HepG2 (cell line): ENCODE data around the gene ARMH1. TPM values are rescaled to one million over a fixed set of nuclear protein-coding genes. Genes with fewer than 3 reads are reported as not detected.

Experiments used
- ATAC-seq: fragments of 200-7000 bp; cut with Tn5 transposase; 3 replicates; pipeline ENCODE4 v1.9.1; 2020; ENCODE audit warnings: mild to moderate bottlenecking, moderate library complexity
- BruUV-seq: library from RNA; stranded (reverse); fragments of 400-500 nt; replicated peaks from 2 replicates; lab custom pipeline; 2021; lab: Mats Ljungman, UMichigan
- CTCF ChIA-PET: fragments of 300-600 bp; formaldehyde crosslinking; extraction: SDS; loops from one replicate; lab custom pipeline; 2021; ENCODE audit warnings: low total read pairs, inconsistent platforms, low intra/inter-chr PET ratio; lab: Yijun Ruan, JAX
- POLR2A ChIA-PET: fragments of 350-600 bp; sonication (Branson Sonifier 250); formaldehyde crosslinking; loops from one replicate; lab custom pipeline; 2020; ENCODE audit warnings: antibody characterized with exemption, inconsistent platforms; lab: Yijun Ruan, JAX
- DNase-seq: peaks from one replicate; pipeline ENCODE4 v3.0.0-alpha.2; 2015; ENCODE audit warnings: low spot score
- FAIRE-seq: peaks from 3 replicates; lab custom pipeline; 2011; peaks lifted over from hg19 to GRCh38; lab: Jason Lieb, UNC
- H2AFZ ChIP-seq: one replicate; pipeline ENCODE4 v1.6.1; 2011; ENCODE audit warnings: low read length, inconsistent platforms
- H3K27ac ChIP-seq: fragments of 300-600 bp; 3 replicates; pipeline ENCODE4 v1.8.0; 2011; ENCODE audit warnings: mixed run types, mild to moderate bottlenecking, mixed read lengths, low read length, inconsistent platforms; ENCODE audit not compliant: insufficient read depth; ENCODE audit errors: extremely low read length
- H3K27me3 ChIP-seq, 2 experiments: fragments of 200-600 bp in 1 of 2; 2 replicates in 1 of 2; 3 replicates in 1 of 2; pipeline versions ENCODE4 v1.6.0 to v1.8.0; 2011; ENCODE audit warnings: low read length in 2 of 2, mild to moderate bottlenecking in 2 of 2, moderate library complexity in 2 of 2, inconsistent platforms in 1 of 2; ENCODE audit not compliant: insufficient read depth in 2 of 2, control insufficient read depth in 1 of 2
- H3K36me3 ChIP-seq, 2 experiments: fragments of 200-600 bp in 1 of 2; replicated peaks in 1 of 2; 2 replicates in 1 of 2; 3 replicates in 1 of 2; pipeline versions ENCODE4 v1.5.1 to v1.8.0; 2011; ENCODE audit warnings: low read length in 2 of 2, inconsistent platforms in 1 of 2; ENCODE audit not compliant: insufficient read depth in 2 of 2, control insufficient read depth in 1 of 2
- H3K4me1 ChIP-seq: 2 replicates; pipeline ENCODE4 v1.5.1; 2012; ENCODE audit warnings: low read length, inconsistent platforms; ENCODE audit not compliant: insufficient read depth
- H3K4me2 ChIP-seq: 2 replicates; pipeline ENCODE4 v1.6.0; 2011; ENCODE audit warnings: low read depth, low read length, inconsistent platforms
- H3K4me3 ChIP-seq, 3 experiments: fragments of 200-600 bp in 1 of 3; sonication (generic), shearing (Covaris generic) in 1 of 3; replicated peaks in 1 of 3; 2 replicates each; pipeline ENCODE4 v1.5.1; 2011 to 2016; ENCODE audit warnings: low read length in 3 of 3, inconsistent platforms in 2 of 3, low read depth in 2 of 3, mild to moderate bottlenecking in 2 of 3, control low read depth in 1 of 3, mixed read lengths in 1 of 3; ENCODE audit not compliant: insufficient read depth in 1 of 3
- H3K79me2 ChIP-seq: one replicate; pipeline ENCODE4 v1.6.1; 2011; ENCODE audit warnings: low read length, inconsistent platforms; ENCODE audit not compliant: insufficient read depth
- H3K9ac ChIP-seq: 2 replicates; pipeline ENCODE4 v1.6.0; 2011; ENCODE audit warnings: mild to moderate bottlenecking, low read depth, low read length, inconsistent platforms; ENCODE audit not compliant: insufficient read depth
- H3K9me3 ChIP-seq: 2 replicates; pipeline ENCODE4 v1.5.1; 2012; ENCODE audit warnings: mild to moderate bottlenecking, low read length
- H4K20me1 ChIP-seq: 2 replicates; pipeline ENCODE4 v1.6.0; 2011; ENCODE audit warnings: inconsistent platforms, mild to moderate bottlenecking, low read length, moderate library complexity; ENCODE audit not compliant: insufficient read depth
- CBX5 ChIP-seq: sonication (generic); formaldehyde crosslinking; IDR thresholded peaks from 2 replicates; pipeline ENCODE4 v1.4.0; 2020; ENCODE audit warnings: missing genetic modification reagents, borderline replicate concordance
- FOXO4 ChIP-seq: sonication (generic); formaldehyde crosslinking; conservative IDR thresholded peaks from 2 replicates; pipeline ENCODE4 v1.8.1; 2023; ENCODE audit warnings: missing genetic modification reagents
- GATA4 ChIP-seq: sonication (generic); IDR thresholded peaks from 2 replicates; pipeline ENCODE4 v1.6.1; 2016; ENCODE audit warnings: antibody characterized with exemption, low read depth, borderline replicate concordance
- HBP1 ChIP-seq: IDR thresholded peaks from 2 replicates; pipeline ENCODE4 v1.6.1; 2016; ENCODE audit warnings: low read depth, control low read depth
- HNF4G ChIP-seq, 2 experiments: sonication (generic) in 1 of 2; formaldehyde crosslinking in 1 of 2; IDR thresholded peaks; 2 replicates each; pipeline versions ENCODE4 v1.4.0 to v1.6.1; 2011 to 2020; ENCODE audit warnings: borderline replicate concordance in 2 of 2, low read depth in 2 of 2, mild to moderate bottlenecking in 2 of 2, low read length in 1 of 2, missing genetic modification reagents in 1 of 2, moderate library complexity in 1 of 2
- RFX1 ChIP-seq: fragments of 450-650 bp; IDR thresholded peaks from 2 replicates; pipeline ENCODE4 v1.6.1; 2017
- SIN3B ChIP-seq: fragments of 150-350 bp; IDR thresholded peaks from 2 replicates; pipeline ENCODE4 v1.6.1; 2014; ENCODE audit warnings: low read length
- SPEN ChIP-seq: sonication (generic); formaldehyde crosslinking; IDR thresholded peaks from 2 replicates; pipeline ENCODE4 v1.5.1; 2020; ENCODE audit warnings: low read depth, mild to moderate bottlenecking, missing genetic modification reagents
- STAG1 ChIP-seq: sonication (generic); formaldehyde crosslinking; IDR thresholded peaks from 2 replicates; pipeline ENCODE4 v1.4.0; 2020; ENCODE audit warnings: missing genetic modification reagents
- ZMYM4 ChIP-seq: sonication (generic); formaldehyde crosslinking; IDR thresholded peaks from 2 replicates; pipeline ENCODE4 v1.8.1; 2023; ENCODE audit warnings: mild to moderate bottlenecking, missing genetic modification reagents
- ZNF329 ChIP-seq: sonication (generic); formaldehyde crosslinking; IDR thresholded peaks from 2 replicates; pipeline ENCODE4 v1.9.0; 2021; ENCODE audit warnings: low read depth, mild to moderate bottlenecking, missing genetic modification reagents
- ZNF574 ChIP-seq: sonication (generic); formaldehyde crosslinking; IDR thresholded peaks from 2 replicates; pipeline ENCODE4 v1.4.0; 2020; ENCODE audit warnings: missing genetic modification reagents
- ZNF839 ChIP-seq: sonication (generic); formaldehyde crosslinking; IDR thresholded peaks from 2 replicates; pipeline ENCODE4 v1.4.0; 2020; ENCODE audit warnings: missing genetic modification reagents, mild to moderate bottlenecking, borderline replicate concordance
- ZXDC ChIP-seq: sonication (generic); formaldehyde crosslinking; IDR thresholded peaks from 2 replicates; pipeline ENCODE4 v1.5.0; 2020; ENCODE audit warnings: mild to moderate bottlenecking, missing genetic modification reagents
- WGBS: methylation state at CpG from one replicate; pipeline ENCODE4 v1.1.6; 2017; ENCODE audit warnings: low lambda C conversion rate; 5-methylcytosine and 5-hydroxymethylcytosine counted together
- in situ Hi-C: cut with HindIII; loops from 2 replicates; pipeline ENCODE4 v1.10.0; 2017; ENCODE audit warnings: low pct_unique_long_range_greater_than_20kb; ENCODE audit not compliant: extremely low pct_ligation_motif_present
- intact Hi-C: fragments of 100-400 bp; cut with micrococcal nuclease; formaldehyde crosslinking; loops from one replicate; pipeline ENCODE4 v1.10.0; 2022; ENCODE audit not compliant: unreplicated experiment
- polyA plus RNA-seq, 8 experiments: library from polyadenylated mRNA; depleted of rRNA in 3 of 8; stranded (reverse) in 7 of 8; unstranded in 1 of 8; fragments of >200 nt; fragmentation: Illumina TruSeq in 4 of 8; extraction: Trizol in 4 of 8; gene quantifications; 2 replicates each; pipeline versions ENCODE4 v1.2.1 to v1.2.3, GENCODE V29; 2011 to 2016; ENCODE audit warnings: low read depth in 4 of 8, missing spikeins in 1 of 8, mixed read lengths in 1 of 8; ENCODE audit not compliant: insufficient read depth in 1 of 8
- total RNA-seq, 5 experiments: library from RNA; depleted of rRNA; stranded (reverse); fragments of >200 nt; fragmentation: Illumina TruSeq; extraction: Trizol; gene quantifications; 2 replicates each; pipeline ENCODE4 v1.2.3, GENCODE V29; 2016; ENCODE audit warnings: low read depth in 1 of 5

ARMH1 gene
- total and polyA plus RNA-seq, 2 of the 13 experiments (the other 11 are each of a cell fraction or from before 2014, with no cell fraction given) = 0.69 TPM; not detected in 1

GRCh38 chr1:44643721-44644334, 30.7 kb upstream of the ARMH1 start:
- H3K79me2 ChIP-seq = no peaks in the 10 kb centered on the region
- ATAC-seq (no peak), FAIRE-seq (no peak), DNase-seq (no peak)
- intact Hi-C loops (no loop called here), in situ Hi-C loops (no loop called here)
- 98% methylated on average over 6 of the region's 9 CpGs for WGBS
- H3K36me3 ChIP-seq = peaks cover 52 to 92% of the 10 kb centered on the region in 2 experiments
- ChIA-PET CTCF (no interaction called here), POLR2A (interaction anchor here (1.8 kb wide), 1 partner anchor 10 kb away, joined by 6 read pairs; no protein-coding TSS in a partner anchor)
- no peak overlapping the region for H3K27ac ChIP-seq
- H3K27me3 ChIP-seq = no peaks in the 10 kb centered on the region
- no peaks in the 10 kb centered on the region for H3K4me1 ChIP-seq
- H3K9me3 ChIP-seq = no peaks in the 10 kb centered on the region
- no peaks in the 10 kb centered on the region for H4K20me1 ChIP-seq
- no peak overlapping the region for H3K4me2 ChIP-seq
- H3K4me3 ChIP-seq = no peak overlapping the region
- no TSS peak for BruUV-seq
- H2AFZ ChIP-seq = no peak overlapping the region
- no peak overlapping the region for H3K9ac ChIP-seq
- no peak for TF ChIP-seq ZNF329
- no peak for TF ChIP-seq SIN3B
- no peak for TF ChIP-seq RFX1
- TF ChIP-seq SPEN (CRISPR knock-in tag) = no peak
- no peak for TF ChIP-seq HBP1
- TF ChIP-seq STAG1 (CRISPR knock-in tag) = no peak
- no peak for TF ChIP-seq FOXO4 (CRISPR knock-in tag)
- no peak for TF ChIP-seq ZMYM4 (CRISPR knock-in tag)
- no peak for TF ChIP-seq ZNF574 (CRISPR knock-in tag)
- TF ChIP-seq HNF4G (IDR thresholded peaks at IDR 0.05; ENCODE audit: borderline replicate concordance, low read depth, low read length) = no peak
- TF ChIP-seq HNF4G (CRISPR knock-in tag; IDR thresholded peaks at IDR 0.05; ENCODE audit: borderline replicate concordance, low read depth) = no peak
- no peak for TF ChIP-seq CBX5 (CRISPR knock-in tag)
- TF ChIP-seq ZNF839 = no peak
- no peak for TF ChIP-seq ZXDC (CRISPR knock-in tag)
- TF ChIP-seq GATA4 = no peak
